Measurements from ENCODE around the gene CSNK1E.

- TF ChIP-seq, protein P1, sequence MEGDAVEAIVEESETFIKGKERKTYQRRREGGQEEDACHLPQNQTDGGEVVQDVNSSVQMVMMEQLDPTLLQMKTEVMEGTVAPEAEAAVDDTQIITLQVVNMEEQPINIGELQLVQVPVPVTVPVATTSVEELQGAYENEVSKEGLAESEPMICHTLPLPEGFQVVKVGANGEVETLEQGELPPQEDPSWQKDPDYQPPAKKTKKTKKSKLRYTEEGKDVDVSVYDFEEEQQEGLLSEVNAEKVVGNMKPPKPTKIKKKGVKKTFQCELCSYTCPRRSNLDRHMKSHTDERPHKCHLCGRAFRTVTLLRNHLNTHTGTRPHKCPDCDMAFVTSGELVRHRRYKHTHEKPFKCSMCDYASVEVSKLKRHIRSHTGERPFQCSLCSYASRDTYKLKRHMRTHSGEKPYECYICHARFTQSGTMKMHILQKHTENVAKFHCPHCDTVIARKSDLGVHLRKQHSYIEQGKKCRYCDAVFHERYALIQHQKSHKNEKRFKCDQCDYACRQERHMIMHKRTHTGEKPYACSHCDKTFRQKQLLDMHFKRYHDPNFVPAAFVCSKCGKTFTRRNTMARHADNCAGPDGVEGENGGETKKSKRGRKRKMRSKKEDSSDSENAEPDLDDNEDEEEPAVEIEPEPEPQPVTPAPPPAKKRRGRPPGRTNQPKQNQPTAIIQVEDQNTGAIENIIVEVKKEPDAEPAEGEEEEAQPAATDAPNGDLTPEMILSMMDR (optimal IDR thresholded peaks at IDR 0.05 in 1 of 3, IDR thresholded peaks at IDR 0.05 in 1 of 3, conservative IDR thresholded peaks at IDR 0.05 in 1 of 3; ENCODE audit: extremely low read depth in 1 of 3, insufficient read depth in 2 of 3, low read length in 3 of 3), result no peak
- no peak for TF ChIP-seq EZH2 (IDR thresholded peaks at IDR 0.05; ENCODE audit: low read length)
Observed at GRCh38 chr22:38260761-38261681, 56.2 kb downstream of the CSNK1E start.
